ENCODE results near the gene CTBP2.

The CTBP2 gene

GRCh38 chr10:125124907-125125306 lies 35.5 kb downstream of the CTBP2 start:
- no peak for DNase-seq

DNA sequence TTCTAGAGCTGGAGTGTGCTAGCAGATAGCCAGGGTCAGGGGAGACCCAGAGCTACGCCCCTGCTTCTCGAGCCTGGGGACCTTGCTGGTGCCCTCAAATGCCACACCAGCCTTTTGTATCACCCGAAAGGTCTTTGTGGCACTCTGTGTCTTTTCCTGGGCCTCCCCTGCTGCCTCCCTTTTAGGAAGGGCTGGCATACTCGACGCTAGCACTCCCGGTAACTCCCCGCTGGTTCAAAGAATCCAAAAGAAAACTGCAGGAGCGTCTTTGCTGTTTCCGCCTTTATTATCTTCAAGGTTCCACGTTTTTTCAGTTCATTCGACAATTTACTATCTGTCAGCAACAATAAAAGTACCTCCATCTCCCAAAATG lies 36.3 kb downstream of the CTBP2 start:
- DNase-seq = no peak

DNA sequence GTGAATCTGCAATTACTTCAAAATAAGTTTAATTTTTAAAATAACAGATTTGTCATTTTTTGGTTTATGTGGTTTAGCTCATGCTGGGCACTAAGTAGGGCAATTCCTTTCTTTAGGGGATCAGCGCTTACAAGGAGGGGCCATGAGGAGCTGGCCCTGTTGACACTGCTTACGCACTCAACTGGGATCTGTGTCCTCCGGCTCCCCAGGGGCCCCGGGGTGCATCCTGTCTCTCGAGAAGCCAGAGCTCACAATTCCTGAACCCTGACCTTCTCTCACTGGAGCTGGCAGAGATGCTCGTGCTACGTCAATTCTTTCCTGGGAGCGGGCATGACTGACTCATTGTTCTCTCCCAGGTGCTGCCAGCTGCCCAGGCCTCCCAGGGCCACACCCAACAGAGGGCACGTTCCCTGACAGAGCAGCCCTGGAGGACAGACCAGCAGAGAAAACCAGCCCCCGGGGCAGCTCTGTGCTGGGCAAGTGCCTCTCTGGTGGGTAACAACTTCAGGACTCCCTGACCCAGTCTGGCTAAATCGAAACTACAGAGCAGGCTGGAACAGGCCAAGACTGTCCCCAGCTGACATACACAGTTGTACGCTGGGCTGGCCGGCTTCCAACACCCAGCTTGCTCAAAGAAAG lies 36.8 kb downstream of the CTBP2 start:
- DNase-seq = no peak

DNA sequence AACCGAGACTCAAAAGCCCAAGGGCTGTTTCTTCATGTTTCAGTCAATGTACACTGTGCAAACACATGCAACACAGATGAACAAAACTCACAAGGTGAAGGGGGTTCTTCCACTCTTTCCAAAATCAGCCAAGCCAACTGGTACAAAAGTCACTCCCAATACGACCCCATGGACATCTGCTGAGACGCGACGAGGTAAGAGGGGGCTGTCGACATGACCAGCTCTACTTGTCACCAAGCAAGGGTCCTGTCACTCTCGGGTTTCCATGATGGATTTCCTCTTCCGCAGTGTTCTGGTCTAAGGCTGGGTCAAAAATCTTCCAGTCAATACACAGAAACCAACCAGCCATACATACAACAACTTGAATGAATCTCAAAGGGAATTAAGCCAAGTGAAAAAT lies 37.8 kb downstream of the CTBP2 start:
- no peak for DNase-seq

- no peak for DNase-seq
These were observed 39.4 kb downstream of the CTBP2 start for GRCh38 chr10:125121003-125121402.

- DNase-seq = no peak
These were observed 40.2 kb downstream of the CTBP2 start for GRCh38 chr10:125120053-125120710.

DNA sequence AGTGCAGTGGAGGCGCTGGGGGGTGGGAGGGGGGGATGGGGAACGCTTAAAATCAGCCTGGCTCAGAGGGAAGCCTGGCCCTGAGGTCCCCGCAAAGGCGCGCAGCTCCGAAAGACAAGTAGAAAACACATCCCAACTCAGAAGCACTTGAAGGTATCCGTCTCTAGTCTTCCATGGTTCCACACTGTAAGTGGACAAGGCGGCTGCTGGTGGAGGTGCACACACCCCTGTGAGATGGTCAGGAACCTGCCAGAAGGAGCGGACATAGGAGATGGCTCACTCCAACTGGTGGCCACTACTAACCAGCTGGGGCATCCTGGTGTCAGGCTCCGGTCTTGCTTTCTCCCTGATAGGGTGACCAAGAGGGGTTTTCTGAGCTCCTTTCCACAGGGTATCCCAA lies 41.7 kb downstream of the CTBP2 start:
- no peak for DNase-seq

DNA sequence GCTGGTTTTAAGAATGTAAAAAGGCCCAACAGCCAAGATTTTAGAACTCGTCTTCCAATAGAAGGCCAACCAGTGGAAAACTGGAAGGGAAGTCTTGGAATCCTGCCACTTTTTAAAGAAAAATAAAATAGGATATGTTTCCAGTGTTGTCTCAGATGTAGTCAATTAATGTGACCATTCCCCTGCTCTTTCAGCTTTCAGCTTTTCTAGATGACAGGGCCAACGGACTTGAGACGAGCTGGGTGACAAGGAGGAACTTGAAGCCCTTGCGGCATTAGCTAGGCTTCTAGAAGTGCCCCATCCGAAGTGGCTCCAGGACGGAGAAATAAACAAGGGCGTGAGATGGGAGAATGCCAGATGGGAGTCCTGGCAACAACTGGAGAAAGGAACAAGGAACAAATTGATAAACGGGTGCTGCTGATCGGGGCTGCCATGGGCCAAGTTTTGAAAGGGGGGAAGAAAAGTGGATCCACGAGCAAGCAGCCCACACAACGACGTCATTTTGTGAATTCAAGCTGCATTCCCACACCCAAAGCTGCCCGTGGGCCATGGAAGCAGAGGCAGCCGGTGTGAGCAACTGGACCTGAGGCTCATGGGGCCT lies 42.3 kb downstream of the CTBP2 start:
- no peak for DNase-seq

GRCh38 chr10:125116652-125117310 lies 43.6 kb downstream of the CTBP2 start:
- DNase-seq = no peak

DNA sequence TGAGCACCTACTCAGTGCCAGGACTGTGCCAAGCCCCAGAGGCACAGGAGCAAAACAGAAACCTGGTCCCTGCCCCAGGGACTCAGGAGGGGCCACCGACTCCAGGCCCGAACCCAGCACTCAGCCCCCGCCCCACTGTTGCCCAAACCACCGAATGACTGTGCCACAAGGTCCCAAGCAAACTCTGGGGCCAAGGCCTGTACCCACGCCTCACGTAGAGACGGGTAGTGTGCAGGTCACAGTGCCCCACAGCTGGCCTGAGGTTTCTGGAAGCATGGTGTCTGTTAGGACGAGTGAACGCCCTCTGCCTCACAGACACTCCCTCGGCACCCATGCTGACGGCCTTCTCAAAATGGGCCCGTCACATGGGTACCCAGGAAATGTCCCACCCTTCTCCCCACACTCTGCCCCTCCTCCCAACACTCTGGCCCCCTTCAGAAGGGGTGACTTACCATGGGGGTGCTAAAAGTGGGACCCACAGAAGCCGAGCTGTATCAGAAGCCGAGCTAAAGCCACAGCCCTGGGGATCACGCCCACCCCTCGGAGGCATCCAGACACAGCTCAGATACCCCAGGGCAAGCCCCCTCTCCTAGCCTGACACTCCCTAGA lies 44.2 kb downstream of the CTBP2 start:
- no peak for DNase-seq

GRCh38 chr10:125115409-125115808 lies 45.0 kb downstream of the CTBP2 start:
- no peak for DNase-seq

DNA sequence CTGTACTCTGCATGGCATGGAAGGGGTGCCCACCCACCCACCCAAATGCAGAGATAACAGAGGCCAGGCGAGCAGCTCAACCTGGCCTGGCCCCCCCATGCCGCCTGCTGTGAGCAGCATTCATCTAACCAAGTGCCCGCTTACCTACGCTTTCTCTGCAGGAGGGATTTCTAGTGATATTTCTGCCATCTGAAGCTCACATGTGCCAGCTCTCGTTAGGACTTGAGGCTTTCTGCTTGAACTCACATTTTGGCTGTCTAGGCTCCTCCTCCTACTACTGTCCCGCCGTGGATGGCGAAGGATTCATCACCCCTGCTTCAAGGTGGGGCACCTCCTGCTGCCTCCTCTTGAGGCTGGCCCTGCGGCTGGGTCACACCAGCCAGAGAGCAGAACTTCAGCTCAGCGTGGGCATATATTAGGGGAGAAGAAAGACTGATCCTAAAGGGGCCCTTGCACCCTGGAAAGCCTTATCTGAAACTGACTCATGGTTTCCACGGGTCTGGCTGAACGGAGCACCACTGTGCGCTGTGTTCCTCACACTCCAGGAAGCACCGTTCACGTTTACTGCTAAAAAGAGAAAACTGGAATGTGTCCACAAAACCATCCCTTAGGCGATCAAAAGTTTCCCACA lies 45.5 kb downstream of the CTBP2 start:
- DNase-seq = no peak

DNA sequence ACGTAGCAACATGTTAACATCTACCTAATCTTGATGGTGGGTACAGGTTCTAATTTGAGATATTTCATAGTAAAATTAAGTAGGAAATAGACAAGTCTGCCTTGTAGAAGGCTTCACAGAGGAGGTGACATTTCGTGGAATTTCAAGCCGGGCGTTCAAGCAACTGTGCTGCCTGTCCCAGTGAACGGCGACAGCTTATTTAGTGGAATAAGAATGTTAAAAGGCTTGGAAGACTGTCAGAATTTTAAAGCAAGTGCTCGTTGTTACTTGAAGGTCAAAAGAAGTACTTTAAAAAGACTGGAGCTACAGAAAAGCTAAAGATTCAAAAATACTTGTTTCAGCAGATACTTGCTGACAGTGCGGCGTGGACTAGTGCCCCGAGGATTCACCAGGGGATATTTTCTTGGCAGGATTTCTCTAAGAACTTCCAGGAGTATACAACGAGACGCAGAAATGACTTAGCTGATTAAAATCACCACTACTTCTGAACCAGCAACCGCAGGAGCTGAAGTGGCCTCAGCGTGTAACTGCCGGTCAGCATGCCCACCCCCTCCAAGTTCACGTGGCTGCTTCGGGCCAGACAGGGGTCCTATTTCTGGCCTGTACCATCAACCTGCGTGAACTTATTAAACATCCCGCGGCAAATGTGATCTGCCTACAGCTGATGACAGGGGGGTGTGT lies 46.5 kb downstream of the CTBP2 start:
- no peak for DNase-seq

DNA sequence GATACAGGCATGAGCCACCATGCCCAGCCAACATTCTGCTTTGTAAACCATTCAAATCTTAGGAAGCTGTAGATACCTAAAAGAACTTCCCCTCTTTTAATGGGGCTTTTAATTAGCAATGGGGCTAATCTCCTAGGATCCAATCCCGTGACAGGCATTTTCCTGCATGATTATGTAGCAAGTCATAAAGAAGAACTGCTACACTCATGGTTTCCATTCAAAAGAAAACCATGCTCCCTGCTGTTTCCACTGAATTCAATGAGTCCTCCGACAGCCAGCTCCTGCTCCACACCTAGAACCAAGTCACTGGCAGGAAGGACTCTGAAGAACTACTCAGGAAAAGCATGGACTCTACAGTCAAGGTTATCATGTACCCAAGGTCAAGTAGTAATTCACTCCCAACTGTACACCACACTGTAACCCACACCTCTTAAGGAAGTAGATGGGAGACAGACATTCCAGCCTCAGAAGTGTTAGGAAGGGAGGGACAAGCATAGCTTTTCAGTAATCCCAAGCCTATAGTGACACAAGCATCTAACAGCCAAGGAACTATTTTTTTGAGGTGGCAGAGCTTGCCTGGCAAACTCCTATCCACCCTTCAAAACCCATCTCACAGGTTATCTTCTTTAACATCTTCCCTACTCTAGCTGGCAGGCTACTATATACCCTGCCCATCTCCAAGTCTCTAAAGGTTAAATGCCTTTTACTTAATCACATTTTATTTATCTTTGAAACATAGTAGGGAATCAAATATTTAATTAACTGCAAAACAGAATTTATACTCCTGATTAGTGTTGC lies 47.5 kb downstream of the CTBP2 start:
- no peak for DNase-seq

DNA sequence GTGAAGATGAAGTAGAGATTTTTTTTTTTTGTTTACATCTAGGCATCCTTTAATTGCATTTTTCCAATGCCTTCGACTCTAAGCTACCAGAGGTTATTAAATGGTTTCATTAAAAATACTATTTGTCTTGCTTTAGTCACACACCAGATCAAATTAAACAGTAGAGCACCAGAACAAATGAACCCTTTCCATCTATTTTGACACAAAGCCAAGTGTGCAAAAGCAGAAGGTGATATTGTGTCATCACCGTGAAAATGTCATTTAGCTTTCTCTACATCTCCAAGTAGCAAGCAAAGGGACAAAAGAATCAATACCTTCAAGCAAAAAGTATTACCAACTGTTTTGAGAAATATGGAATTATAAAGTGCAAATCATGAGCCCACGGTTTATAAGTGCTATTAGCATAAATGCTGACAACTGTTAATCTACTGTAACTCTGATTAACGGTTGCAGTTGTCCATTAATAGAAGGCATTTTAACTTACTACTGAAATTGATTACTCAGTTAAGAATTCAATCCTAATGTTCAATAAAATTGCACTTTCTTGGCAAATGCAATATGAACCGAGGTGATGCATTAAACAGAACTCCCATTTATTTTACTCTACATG lies 49.1 kb downstream of the CTBP2 start:
- DNase-seq = no peak

DNA sequence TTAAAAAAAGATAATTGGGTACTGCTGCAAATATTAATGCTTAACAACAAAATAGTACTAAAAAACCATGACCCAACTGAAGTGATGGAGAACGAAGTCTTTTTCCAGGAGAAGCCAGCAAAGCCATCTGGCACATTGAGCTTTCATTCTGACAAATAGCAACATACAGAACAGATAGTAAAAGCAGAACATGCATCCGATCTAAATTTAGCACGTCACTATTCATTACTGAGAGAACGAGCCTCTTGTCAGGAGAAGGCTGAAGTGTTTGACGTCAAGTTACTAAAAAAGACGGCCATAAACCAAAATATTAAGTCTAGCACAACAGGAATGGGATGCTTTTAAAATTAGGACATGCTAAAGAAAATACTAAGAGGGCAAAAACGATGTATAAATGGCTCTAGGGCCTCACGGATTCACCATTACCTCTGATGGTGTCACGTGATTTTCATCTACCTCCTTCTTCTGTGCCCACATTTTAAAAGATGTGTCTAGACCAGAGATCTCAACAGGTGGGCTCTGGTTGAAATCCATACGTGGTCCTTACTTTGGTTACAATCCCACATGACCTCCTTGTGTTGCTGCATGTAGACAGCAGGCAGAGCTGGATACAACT lies 52.3 kb downstream of the CTBP2 start:
- DNase-seq = no peak

DNA sequence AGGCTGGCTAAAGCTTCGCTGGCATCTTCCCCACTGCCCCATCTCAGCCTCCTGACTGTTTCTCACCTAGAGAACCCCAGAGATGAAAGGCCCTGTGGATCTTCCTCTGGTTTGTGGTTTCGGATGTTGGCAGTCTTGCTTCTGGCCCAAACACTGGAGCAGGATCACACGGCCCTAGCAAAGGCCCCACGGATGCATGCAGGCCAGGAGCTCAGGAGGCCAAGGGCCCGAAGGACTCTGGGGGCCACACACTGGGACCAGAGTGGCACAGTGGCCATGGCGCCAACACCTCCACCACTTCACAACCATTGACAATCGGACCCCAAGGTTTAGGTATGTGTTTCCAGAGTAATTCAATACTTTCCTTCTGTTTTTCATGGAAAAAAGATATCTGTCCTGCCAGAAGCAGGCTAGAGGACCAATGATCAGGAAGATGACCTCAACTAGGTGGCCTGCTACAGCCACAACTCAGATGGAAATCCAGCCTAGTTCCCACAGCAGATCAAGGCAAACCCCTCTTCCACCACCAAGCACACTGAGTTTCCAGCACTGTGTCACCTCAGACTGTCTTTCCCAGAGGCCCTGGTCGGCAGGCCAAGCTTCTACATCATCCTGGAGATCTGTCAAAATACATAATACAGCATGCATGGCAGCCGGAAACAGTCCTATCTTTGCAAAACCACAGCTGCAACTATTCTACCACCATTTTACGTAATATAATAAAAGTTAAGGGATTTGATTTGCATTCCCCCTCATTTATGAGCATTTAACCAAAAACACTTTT lies 53.0 kb downstream of the CTBP2 start:
- DNase-seq = no peak

DNA sequence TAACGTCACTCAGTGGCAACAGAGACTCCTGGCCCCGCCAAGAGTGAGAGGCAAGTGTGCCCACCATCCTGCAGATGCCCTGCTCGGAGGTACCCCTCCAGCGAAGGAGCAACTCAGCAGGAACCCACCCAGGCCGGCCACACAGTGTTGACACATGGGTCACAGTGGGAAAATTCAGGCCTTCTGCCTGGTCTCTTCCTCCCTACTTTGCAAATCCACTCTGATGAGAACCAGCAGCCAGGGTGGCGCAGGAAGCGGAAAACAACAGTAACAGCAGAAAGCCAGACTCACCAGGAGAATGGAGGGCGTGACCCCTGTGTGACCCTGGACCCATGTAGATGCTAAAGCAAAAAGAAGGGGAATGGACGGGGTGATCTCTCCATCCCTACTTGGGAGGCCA lies 53.8 kb downstream of the CTBP2 start:
- no peak for DNase-seq

DNA sequence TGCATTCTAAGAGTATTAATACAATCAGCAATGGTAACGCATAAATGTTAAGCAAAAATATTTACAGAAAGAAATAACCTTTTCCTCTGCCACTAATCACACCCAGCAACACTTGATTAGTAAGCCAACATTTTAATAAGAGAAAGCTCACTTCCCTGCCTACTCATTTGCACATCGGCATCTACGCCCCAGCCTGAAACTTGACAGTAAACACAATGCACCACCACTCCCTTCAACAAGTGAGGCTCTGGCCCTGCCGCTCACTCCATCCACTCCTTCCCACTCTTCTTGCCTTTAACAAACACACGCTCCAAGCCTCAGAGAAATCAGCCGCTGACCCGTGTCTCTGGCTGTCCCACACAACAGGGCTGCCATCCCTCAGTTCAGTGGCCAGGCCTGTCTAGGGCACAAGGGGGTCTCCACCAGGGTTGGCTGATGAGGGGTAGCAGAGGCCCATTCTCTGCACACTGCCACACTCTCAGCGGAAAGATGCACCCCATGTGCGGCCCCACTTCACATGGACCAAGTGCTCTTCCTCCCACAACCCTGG lies 54.6 kb downstream of the CTBP2 start:
- DNase-seq = no peak

- no peak for DNase-seq
These were observed 55.2 kb downstream of the CTBP2 start for GRCh38 chr10:125105155-125105554.

Data from activated CD4-positive, alpha-beta T cell treated with anti-CD3 and anti-CD28 coated beads, Interleukin-10, Interleukin-2, amounts not matched to agents 100 ng/mL and 50 ng/mL, durations not matched to agents 16 hours and 8 hours (primary cell).